Stomach smooth muscle (tissue), 2 donors: ENCODE data around the gene SND1.
A peak's percentile ranks its signal among the peaks of the same experiment; 100 is the strongest.
"Not testable (repeated sequence)": the region's sequence is repeated elsewhere in the genome, so short reads cannot be mapped to it uniquely, and the experiment has no call there.

Source experiments
- H3K27ac ChIP-seq: one replicate; pipeline ENCODE4 v1.7.0; 2013; ENCODE audit warnings: mild to moderate bottlenecking, low read length, inconsistent platforms
- H3K27me3 ChIP-seq, 2 donors: one replicate each; pipeline ENCODE4 v1.7.0; 2013; ENCODE audit warnings: low read length in 2 of 2; ENCODE audit not compliant: insufficient read depth in 2 of 2, control insufficient read depth in 1 of 2
- H3K36me3 ChIP-seq, 2 donors: one replicate each; pipeline ENCODE4 v1.7.0; 2013; ENCODE audit warnings: low read length in 2 of 2; ENCODE audit not compliant: control insufficient read depth in 2 of 2, insufficient read depth in 2 of 2
- H3K4me1 ChIP-seq: one replicate; pipeline ENCODE4 v1.7.0; 2013; ENCODE audit warnings: low read length; ENCODE audit not compliant: control insufficient read depth, insufficient read depth
- H3K4me3 ChIP-seq, 2 donors: one replicate each; pipeline ENCODE4 v1.7.0; 2013; ENCODE audit warnings: low read length in 2 of 2
- H3K9ac ChIP-seq, 2 donors: one replicate each; pipeline ENCODE4 v1.7.0; 2013; ENCODE audit warnings: low read length in 2 of 2, mild to moderate bottlenecking in 1 of 2
- H3K9me3 ChIP-seq, 2 donors: one replicate each; pipeline ENCODE4 v1.7.0; 2013; ENCODE audit warnings: low read length in 2 of 2; ENCODE audit not compliant: control insufficient read depth in 2 of 2
- donor health status: healthy.
- donor health status: Pancreatic carcinoma.

The SND1 gene

GRCh38 chr7:127833641-127834040, 181.6 kb downstream of the SND1 start:
- Histone ChIP-seq H3K36me3 (no peaks in the 10 kb centered on the region), H3K9me3 (no peaks in the 10 kb centered on the region), H3K9ac (no peak overlapping the region), H3K4me3 (no peak overlapping the region), H3K27me3 (no peaks in the 10 kb centered on the region), H3K27ac (no peak overlapping the region), H3K4me1 (no peaks in the 10 kb centered on the region)

GRCh38 chr7:127835679-127836078, 183.7 kb downstream of the SND1 start:
- no peak overlapping the region for H3K27ac ChIP-seq
- no peaks in the 10 kb centered on the region for H3K27me3 ChIP-seq
- no peak overlapping the region for H3K4me3 ChIP-seq
- no peak overlapping the region for H3K9ac ChIP-seq
- H3K4me1 ChIP-seq = no peaks in the 10 kb centered on the region
- H3K9me3 ChIP-seq = no peaks in the 10 kb centered on the region
- no peaks in the 10 kb centered on the region for H3K36me3 ChIP-seq

GRCh38 chr7:127837816-127838410, 185.9 kb downstream of the SND1 start:
- H3K27ac ChIP-seq, H3K4me1 ChIP-seq, H3K9me3 ChIP-seq, H3K36me3 ChIP-seq, H3K27me3 ChIP-seq, H3K9ac ChIP-seq, H3K4me3 ChIP-seq: not testable (repeated sequence)

GRCh38 chr7:127838816-127839415, 186.9 kb downstream of the SND1 start:
- H3K27ac ChIP-seq = no peak overlapping the region
- no peaks in the 10 kb centered on the region for H3K36me3 ChIP-seq
- H3K4me1 ChIP-seq = peaks cover 2% of the 10 kb centered on the region
- H3K4me3 ChIP-seq = peak overlapping the region in 1 of 2 donors; percentile 52
- H3K9ac ChIP-seq = peak overlapping the region in 1 of 2 donors; percentile 49
- no peaks in the 10 kb centered on the region for H3K27me3 ChIP-seq
- H3K9me3 ChIP-seq = no peaks in the 10 kb centered on the region

DNA sequence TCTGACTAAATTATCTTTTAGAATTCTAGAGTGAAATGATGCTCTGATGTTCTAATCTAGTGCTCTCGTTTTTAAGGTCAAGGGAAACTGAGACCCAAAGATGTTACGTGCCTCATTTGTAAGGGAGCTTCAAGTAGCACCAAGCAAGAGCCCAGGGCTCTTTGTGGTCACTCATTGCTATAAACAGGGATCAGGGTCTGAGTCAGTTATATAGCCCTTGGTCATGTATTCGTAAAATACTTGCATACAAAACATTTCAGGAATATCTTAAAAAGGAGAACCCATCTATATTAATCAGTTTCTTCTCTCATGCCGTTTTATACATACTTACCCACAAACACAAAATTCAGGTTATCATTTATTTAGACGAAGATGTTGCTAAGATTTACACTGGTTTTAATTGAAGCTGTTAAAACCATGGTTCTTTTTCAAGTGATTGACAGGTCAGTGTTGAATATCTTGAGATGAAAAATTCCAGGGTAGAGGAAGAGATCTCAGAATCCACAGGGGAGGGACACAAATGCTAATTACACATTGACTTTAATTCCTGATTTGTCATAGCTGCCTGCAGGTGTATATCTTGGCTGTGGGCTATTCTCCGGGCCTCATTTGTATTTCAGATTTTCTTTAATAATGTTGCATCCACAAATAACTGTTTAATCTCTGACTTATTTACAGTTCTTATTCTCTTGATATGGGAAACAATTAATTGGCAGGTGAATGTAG, 188.4 kb downstream of the SND1 start:
- Histone ChIP-seq H3K27me3 (no peaks in the 10 kb centered on the region), H3K27ac (no peak overlapping the region), H3K36me3 (no peaks in the 10 kb centered on the region), H3K9me3 (no peaks in the 10 kb centered on the region), H3K4me3 (no peak overlapping the region), H3K9ac (no peak overlapping the region), H3K4me1 (peaks cover 15% of the 10 kb centered on the region)

DNA sequence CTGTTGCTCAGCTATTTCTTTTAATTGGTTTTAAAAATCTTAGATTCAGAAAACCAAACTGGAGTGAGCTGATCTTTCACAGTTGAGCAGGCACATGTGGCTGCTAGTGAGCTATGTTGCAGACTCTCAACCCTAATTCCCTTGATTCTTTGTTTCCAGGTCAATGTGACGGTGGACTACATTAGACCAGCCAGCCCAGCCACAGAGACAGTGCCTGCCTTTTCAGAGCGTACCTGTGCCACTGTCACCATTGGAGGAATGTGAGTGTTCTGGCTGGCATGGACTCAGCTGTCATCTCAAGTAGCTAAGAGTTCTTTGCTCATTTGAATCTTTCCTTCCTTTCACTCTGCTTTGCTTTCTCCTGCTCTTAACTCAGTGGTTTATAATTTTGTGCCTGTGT, 192.2 kb downstream of the SND1 start:
- no peaks in the 10 kb centered on the region for H3K36me3 ChIP-seq
- H3K4me3 ChIP-seq = no peak overlapping the region
- no peaks in the 10 kb centered on the region for H3K9me3 ChIP-seq
- H3K27ac ChIP-seq = peak overlapping the region; percentile 53
- H3K9ac ChIP-seq = no peak overlapping the region
- peaks cover 21% of the 10 kb centered on the region for H3K4me1 ChIP-seq
- no peaks in the 10 kb centered on the region for H3K27me3 ChIP-seq

DNA sequence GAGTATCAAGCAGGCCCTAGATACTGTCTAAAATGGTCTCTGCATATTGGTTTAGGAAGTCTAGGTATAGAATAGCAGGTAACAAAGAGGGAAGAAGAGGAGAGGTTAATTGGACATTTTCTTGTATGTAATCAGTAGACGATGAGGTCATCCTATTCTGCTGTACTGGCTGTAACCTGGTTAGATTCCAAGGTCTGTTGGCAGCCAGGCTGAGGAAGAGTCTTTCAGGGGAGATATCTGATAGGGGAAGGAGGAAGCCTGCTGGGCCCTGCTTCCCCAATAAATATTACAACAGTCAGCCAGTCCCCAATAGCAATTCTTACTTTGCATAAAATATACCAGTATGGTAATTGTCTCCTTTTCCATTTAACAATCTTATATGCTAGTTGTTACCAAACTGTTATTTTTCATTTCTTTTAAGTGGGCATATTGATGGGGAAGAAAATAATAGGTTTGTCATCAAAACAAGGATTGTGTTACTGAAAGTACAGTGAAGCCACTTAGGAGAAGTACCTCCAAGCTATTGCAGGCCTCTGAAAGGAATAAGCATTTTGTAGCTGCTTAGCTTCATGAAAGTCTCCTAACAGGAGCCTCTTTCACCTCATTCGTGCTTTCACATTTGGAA, 192.8 kb downstream of the SND1 start:
- H3K27ac ChIP-seq = peak overlapping the region; percentile 53
- peak overlapping the region in 1 of 2 donors; percentile 34 for H3K4me3 ChIP-seq
- no peaks in the 10 kb centered on the region for H3K36me3 ChIP-seq
- H3K4me1 ChIP-seq = peaks cover 21% of the 10 kb centered on the region
- peak overlapping the region in 1 of 2 donors; percentile 6 for H3K9ac ChIP-seq
- no peaks in the 10 kb centered on the region for H3K9me3 ChIP-seq
- H3K27me3 ChIP-seq = no peaks in the 10 kb centered on the region

GRCh38 chr7:127845522-127846214, 193.7 kb downstream of the SND1 start:
- H3K27me3 ChIP-seq = no peaks in the 10 kb centered on the region
- peak overlapping the region in 1 of 2 donors; percentile 6 for H3K9ac ChIP-seq
- H3K27ac ChIP-seq = peak overlapping the region; percentile 53
- peak overlapping the region in 1 of 2 donors; percentile 34 for H3K4me3 ChIP-seq
- H3K4me1 ChIP-seq = peaks cover 21% of the 10 kb centered on the region
- no peaks in the 10 kb centered on the region for H3K9me3 ChIP-seq
- H3K36me3 ChIP-seq = no peaks in the 10 kb centered on the region

DNA sequence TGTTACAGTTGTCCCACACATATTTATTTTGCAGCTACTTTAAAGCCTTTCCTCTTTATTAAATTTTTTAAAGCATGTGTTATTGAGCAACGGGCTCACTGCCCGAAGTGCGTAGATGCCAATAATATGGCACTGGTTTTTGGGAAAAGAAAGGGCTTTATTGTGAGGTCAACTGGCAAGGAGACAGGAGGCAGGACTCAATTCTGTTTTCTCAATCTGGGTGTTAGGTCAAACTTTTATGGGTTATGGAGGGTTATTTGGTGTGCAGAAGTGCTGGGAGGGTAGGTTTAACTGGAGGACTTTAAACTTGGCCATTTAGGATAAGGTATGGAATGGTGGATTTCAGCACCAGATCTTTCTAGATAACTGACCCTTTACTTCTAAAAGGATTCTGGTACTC, 195.6 kb downstream of the SND1 start:
- Histone ChIP-seq H3K9me3 (no peaks in the 10 kb centered on the region), H3K4me3 (no peak overlapping the region), H3K9ac (no peak overlapping the region), H3K27me3 (no peaks in the 10 kb centered on the region), H3K27ac (no peak overlapping the region), H3K36me3 (no peaks in the 10 kb centered on the region), H3K4me1 (peaks cover 21% of the 10 kb centered on the region)

DNA sequence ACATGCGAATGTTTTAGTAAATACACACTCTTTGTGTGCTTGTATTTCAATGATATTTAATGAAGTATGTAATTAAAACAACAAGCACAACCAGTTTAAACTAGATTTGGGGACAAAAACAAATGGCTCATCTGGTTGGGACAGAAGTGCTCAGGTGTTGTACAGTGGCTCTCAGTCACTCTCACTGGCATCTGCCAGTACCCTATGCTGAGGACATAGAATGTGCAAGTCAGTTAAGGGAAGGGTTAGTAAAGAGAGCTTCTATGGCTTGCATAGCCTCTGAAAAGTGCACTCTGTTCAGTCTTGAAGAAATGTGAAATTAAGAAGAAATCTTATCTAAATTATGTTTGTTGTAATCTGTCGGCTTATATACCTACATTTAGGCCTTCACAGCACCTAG, 196.2 kb downstream of the SND1 start:
- Histone ChIP-seq H3K9ac (no peak overlapping the region), H3K27me3 (no peaks in the 10 kb centered on the region), H3K36me3 (no peaks in the 10 kb centered on the region), H3K9me3 (no peaks in the 10 kb centered on the region), H3K4me1 (peaks cover 21% of the 10 kb centered on the region), H3K27ac (no peak overlapping the region), H3K4me3 (no peak overlapping the region)
